C4-2B (cell line): ENCODE measurements around the gene LGI2.
"Not testable (repeated sequence)": the region's sequence is repeated elsewhere in the genome, so short reads cannot be mapped to it uniquely, and the experiment has no call there.

Source experiments
- H3K27ac ChIP-seq: fragments of 450-650 bp; 2 replicates; pipeline ENCODE4 v1.5.1; 2017
- CTCF ChIP-seq: fragments of 450-650 bp; conservative IDR thresholded peaks from 2 replicates; pipeline ENCODE4 v1.5.1; 2017; ENCODE audit warnings: mild to moderate bottlenecking
- ZFX ChIP-seq: fragments of 450-650 bp; IDR thresholded peaks from 2 replicates; pipeline ENCODE4 v1.6.1; 2017

The LGI2 gene

DNA sequence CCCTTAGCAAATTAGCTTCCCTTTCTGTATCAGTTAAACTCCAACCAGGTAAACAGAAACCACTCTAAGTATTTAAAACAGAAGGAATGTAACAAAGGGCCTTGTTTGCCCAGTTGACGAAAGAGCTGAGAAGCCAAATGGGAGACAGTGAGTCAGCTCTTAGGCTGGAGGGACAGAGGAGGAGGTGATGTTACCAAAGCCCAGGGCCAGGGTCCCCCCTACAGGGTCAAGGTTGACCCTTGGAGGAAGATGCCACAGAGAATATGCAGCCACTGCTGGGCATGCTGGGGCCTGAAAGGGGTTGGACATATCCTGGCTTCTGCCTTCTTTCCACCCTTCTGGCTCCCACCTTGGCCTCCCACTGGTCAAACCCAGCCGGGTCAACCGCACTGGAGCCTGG lies 38.3 kb upstream of the LGI2 start:
- TF ChIP-seq CTCF (no peak), ZFX (no peak)
- no peak overlapping the region for H3K27ac ChIP-seq

DNA sequence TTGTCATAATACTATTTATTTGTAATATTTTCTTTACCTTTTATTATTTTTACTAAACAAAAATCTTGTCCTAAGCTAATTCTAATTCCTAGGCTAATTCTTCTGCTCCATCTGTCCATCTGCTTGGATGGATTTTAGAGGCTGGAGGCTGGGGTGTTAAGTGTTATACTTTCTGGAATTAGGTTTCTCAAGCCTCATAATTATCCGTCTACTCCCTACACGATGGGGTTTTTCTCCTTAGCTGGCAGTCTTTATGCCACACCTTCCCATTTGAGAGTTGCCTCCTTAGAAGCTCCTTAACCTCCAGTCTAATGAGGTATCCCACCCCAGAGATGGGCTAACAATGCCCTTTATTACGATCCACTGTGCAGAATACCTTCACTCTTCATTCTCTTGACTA lies 37.6 kb upstream of the LGI2 start:
- no peak overlapping the region for H3K27ac ChIP-seq

DNA sequence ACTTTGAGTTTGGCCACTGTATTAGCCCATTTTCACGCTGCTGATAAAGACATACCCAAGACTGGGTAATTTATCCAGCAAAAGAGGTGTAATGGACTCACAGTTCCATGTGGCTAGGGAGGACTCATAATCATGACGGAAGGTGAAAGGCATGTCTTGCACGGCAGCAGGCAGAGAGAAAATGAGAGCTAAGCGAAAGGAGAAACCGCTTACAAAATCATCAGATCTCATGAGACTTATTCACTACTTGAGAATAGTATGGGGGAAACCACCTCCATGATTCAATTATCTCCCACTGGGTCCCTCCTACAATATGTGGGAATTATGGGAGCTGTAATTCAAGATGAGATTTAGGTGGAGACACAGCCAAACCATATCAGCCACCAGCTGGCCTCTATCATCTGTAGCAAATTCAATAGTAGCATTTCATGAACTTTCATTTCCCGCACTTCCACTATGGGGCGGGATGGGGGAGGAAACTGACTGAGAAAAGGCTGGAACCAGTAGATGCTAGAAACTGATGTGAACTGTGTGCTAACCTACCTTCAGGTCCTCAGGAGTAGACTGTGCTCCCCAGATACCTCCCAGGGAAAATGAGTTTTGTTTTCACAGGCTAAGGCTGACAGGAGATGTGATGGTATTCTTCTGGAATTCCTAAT lies 35.3 kb upstream of the LGI2 start:
- H3K27ac ChIP-seq, result no peak overlapping the region
- TF ChIP-seq CTCF (no peak), ZFX (no peak)

More for the DNA sequence above, 37.6 kb upstream of the LGI2 start:
- TF ChIP-seq CTCF, result no peak
- TF ChIP-seq ZFX, result no peak

- no peak overlapping the region for H3K27ac ChIP-seq
- TF ChIP-seq ZFX, result no peak
- no peak for TF ChIP-seq CTCF
These were observed 34.7 kb upstream of the LGI2 start for GRCh38 chr4:25065431-25065858.

GRCh38 chr4:25064447-25064846 lies 33.7 kb upstream of the LGI2 start:
- not testable (repeated sequence) for H3K27ac ChIP-seq

DNA sequence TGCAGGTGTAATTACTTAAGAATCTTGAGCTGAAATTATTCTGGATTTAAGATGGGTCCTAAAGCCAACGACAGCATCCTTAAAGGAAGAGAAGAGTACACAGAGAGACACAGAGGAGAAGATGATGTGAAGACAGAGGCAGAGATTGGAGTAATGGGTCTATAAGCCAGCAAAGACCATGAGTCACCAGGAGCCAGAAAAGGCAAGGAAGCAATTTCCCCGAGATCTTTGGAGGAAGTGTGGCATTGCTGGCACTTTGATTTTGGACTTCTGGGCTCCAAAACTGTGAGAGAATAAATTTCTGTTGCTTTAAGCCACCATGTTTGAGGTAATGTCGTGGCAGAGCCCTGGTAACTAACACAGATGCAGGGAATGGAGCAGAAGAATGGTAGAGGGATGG lies 32.4 kb upstream of the LGI2 start:
- H3K27ac ChIP-seq, result no peak overlapping the region
- no peak for TF ChIP-seq CTCF
- no peak for TF ChIP-seq ZFX

DNA sequence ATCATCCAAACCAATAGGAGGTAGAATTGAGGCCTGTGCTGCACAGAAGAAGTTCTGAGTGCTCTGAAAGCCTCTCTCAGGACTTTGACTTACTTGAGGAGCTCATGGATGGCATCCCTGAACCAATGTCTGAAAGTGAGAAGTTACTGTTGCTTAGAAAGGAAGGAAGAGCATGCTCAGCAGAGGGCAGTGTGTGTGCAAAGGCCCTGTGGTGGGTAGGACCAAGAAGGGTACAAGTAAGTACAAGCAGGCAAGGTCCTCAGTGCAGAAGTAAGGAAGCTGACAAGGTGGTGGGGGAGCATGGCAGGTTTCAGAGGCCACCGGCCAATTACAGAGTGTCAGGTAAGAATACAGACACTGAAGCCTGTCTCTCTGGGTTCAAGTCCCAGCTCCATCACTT lies 31.4 kb upstream of the LGI2 start:
- H3K27ac ChIP-seq, result no peak overlapping the region
- TF ChIP-seq ZFX, result no peak
- TF ChIP-seq CTCF, result no peak

- no peak overlapping the region for H3K27ac ChIP-seq
- TF ChIP-seq CTCF (no peak), ZFX (no peak)
These were observed 30.9 kb upstream of the LGI2 start for GRCh38 chr4:25061602-25062001.
